ENCODE results near the gene RPN1.

DNA sequence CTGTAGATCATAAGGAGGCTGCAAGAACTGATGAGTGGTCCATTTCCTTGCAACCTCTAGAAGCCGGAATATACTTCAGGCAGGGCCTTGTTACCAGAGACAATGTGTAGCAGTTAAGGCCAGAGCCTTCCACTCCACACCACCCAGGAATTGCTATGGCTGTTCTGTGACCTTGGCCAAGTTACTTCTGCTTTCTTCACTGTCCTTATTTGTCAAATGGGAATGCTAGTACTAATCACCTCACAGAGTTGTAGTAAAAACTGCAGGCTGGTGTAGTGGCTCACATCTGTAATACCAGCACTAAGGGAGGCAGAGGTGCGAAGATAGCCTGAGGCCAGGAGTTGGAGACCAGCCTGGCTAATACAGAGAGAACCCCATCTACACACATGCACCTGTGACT lies 28.7 kb upstream of the RPN1 start:
- TF ChIP-seq CTCF (IDR thresholded peaks at IDR 0.05; ENCODE audit: low read depth, low read length, missing input control) = no peak
- TF ChIP-seq, protein P1, sequence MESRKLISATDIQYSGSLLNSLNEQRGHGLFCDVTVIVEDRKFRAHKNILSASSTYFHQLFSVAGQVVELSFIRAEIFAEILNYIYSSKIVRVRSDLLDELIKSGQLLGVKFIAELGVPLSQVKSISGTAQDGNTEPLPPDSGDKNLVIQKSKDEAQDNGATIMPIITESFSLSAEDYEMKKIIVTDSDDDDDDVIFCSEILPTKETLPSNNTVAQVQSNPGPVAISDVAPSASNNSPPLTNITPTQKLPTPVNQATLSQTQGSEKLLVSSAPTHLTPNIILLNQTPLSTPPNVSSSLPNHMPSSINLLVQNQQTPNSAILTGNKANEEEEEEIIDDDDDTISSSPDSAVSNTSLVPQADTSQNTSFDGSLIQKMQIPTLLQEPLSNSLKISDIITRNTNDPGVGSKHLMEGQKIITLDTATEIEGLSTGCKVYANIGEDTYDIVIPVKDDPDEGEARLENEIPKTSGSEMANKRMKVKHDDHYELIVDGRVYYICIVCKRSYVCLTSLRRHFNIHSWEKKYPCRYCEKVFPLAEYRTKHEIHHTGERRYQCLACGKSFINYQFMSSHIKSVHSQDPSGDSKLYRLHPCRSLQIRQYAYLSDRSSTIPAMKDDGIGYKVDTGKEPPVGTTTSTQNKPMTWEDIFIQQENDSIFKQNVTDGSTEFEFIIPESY (IDR thresholded peaks at IDR 0.05) = no peak
- no peak for TF ChIP-seq RXRA (IDR thresholded peaks at IDR 0.05)
- no peak for TF ChIP-seq YY1 (IDR thresholded peaks at IDR 0.05)
- no peak for TF ChIP-seq JUND (IDR thresholded peaks at IDR 0.05)
- TF ChIP-seq EGR1 (IDR thresholded peaks at IDR 0.05; ENCODE audit: low read depth in 2 of 2) = no peak
- TF ChIP-seq SP1 (IDR thresholded peaks at IDR 0.05) = no peak
- no peak for TF ChIP-seq TAF1 (conservative IDR thresholded peaks at IDR 0.05)
- TF ChIP-seq, protein P2, sequence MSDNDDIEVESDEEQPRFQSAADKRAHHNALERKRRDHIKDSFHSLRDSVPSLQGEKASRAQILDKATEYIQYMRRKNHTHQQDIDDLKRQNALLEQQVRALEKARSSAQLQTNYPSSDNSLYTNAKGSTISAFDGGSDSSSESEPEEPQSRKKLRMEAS (IDR thresholded peaks at IDR 0.05) = no peak
- no peak for TF ChIP-seq RAD21 (IDR thresholded peaks at IDR 0.05)
- TF ChIP-seq, protein P3, sequence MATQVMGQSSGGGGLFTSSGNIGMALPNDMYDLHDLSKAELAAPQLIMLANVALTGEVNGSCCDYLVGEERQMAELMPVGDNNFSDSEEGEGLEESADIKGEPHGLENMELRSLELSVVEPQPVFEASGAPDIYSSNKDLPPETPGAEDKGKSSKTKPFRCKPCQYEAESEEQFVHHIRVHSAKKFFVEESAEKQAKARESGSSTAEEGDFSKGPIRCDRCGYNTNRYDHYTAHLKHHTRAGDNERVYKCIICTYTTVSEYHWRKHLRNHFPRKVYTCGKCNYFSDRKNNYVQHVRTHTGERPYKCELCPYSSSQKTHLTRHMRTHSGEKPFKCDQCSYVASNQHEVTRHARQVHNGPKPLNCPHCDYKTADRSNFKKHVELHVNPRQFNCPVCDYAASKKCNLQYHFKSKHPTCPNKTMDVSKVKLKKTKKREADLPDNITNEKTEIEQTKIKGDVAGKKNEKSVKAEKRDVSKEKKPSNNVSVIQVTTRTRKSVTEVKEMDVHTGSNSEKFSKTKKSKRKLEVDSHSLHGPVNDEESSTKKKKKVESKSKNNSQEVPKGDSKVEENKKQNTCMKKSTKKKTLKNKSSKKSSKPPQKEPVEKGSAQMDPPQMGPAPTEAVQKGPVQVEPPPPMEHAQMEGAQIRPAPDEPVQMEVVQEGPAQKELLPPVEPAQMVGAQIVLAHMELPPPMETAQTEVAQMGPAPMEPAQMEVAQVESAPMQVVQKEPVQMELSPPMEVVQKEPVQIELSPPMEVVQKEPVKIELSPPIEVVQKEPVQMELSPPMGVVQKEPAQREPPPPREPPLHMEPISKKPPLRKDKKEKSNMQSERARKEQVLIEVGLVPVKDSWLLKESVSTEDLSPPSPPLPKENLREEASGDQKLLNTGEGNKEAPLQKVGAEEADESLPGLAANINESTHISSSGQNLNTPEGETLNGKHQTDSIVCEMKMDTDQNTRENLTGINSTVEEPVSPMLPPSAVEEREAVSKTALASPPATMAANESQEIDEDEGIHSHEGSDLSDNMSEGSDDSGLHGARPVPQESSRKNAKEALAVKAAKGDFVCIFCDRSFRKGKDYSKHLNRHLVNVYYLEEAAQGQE (IDR thresholded peaks at IDR 0.05) = no peak
- TF ChIP-seq GABPA (IDR thresholded peaks at IDR 0.05 in 1 of 2, conservative IDR thresholded peaks at IDR 0.05 in 1 of 2) = no peak
